ENCODE results near the gene FUZ. TPM values are rescaled to one million over a fixed set of nuclear protein-coding genes. Genes with fewer than 3 reads are reported as not detected.

The FUZ gene
- total RNA-seq, 1 experiment from 2014 or later, result 19.0 TPM

GRCh38 chr19:49861107-49861506 is 48.0 kb upstream of the FUZ start:
- Mint-ChIP-seq H3K36me3 (ENCODE audit: insufficient read depth, unreplicated experiment) (peaks cover 82% of the 10 kb centered on the region), H3K4me1 (ENCODE audit: insufficient read depth, unreplicated experiment) (no peaks in the 10 kb centered on the region), H3K9me3 (ENCODE audit: unreplicated experiment) (no peaks in the 10 kb centered on the region), H3K27ac (ENCODE audit: low read depth, unreplicated experiment) (no peak overlapping the region), H3K4me3 (ENCODE audit: unreplicated experiment) (no peak overlapping the region), H3K27me3 (ENCODE audit: insufficient read depth, unreplicated experiment) (no peaks in the 10 kb centered on the region)
- BruUV-seq (replicated peaks), result no TSS peak
- CTCF ChIA-PET, result no interaction called here
- POLR2A ChIA-PET, result interaction anchor here (1.3 kb wide), 1 partner anchor 9 kb away, joined by 4 read pairs; no protein-coding TSS in a partner anchor
- no peak for TF ChIP-seq CTCF (IDR thresholded peaks at IDR 0.05; ENCODE audit: unreplicated experiment)
- intact Hi-C loops (cut with micrococcal nuclease), result no loop called here
- DNase-seq (ENCODE audit: unreplicated experiment), result no peak

GRCh38 chr19:49860336-49861102 is 47.4 kb upstream of the FUZ start:
- peaks cover 82% of the 10 kb centered on the region for H3K36me3 Mint-ChIP-seq (ENCODE audit: insufficient read depth, unreplicated experiment)
- no peak overlapping the region for H3K4me3 Mint-ChIP-seq (ENCODE audit: unreplicated experiment)
- H3K9me3 Mint-ChIP-seq (ENCODE audit: unreplicated experiment), result no peaks in the 10 kb centered on the region
- TF ChIP-seq CTCF (IDR thresholded peaks at IDR 0.05; ENCODE audit: unreplicated experiment), result no peak
- no peak overlapping the region for H3K27ac Mint-ChIP-seq (ENCODE audit: low read depth, unreplicated experiment)
- BruUV-seq (replicated peaks), result TSS peak; percentile 33
- no peaks in the 10 kb centered on the region for H3K4me1 Mint-ChIP-seq (ENCODE audit: insufficient read depth, unreplicated experiment)
- POLR2A ChIA-PET, result interaction anchor here (1.3 kb wide), 1 partner anchor 9 kb away, joined by 4 read pairs; no protein-coding TSS in a partner anchor
- DNase-seq (ENCODE audit: unreplicated experiment), result no peak
- no peaks in the 10 kb centered on the region for H3K27me3 Mint-ChIP-seq (ENCODE audit: insufficient read depth, unreplicated experiment)
- CTCF ChIA-PET, result no interaction called here
- intact Hi-C loops (cut with micrococcal nuclease), result no loop called here

DNA sequence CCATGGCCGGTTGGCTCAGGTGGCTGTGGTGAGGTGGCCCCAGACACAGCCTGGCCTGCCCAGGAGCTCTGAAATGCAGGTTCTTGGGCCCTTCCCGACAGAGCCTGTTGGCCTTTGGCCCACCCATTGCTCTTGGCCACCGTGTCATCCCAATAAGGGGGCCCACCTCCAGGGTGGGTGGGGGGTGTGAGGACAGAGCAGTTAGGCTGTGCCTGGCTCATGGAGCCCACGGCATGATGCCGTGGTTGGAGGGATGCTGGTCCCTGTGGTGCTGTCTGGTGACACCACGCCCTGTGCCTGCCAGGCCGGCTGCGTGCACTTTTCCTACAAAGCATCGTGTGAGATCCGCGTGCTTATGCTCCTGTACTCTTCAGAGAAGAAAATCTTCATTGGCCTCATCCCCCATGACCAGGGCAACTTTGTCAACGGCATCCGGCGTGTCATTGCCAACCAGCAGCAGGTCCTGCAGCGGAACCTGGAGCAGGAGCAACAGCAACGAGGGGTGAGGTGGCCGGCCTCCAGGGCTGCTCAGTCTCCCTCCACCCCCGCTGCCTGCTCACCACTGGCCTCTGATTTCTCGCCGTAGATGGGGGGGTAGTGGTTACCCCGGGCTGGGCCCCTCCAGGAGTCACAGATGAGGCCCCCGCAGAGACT is 46.7 kb upstream of the FUZ start:
- Mint-ChIP-seq H3K27me3 (ENCODE audit: insufficient read depth, unreplicated experiment) (no peaks in the 10 kb centered on the region), H3K36me3 (ENCODE audit: insufficient read depth, unreplicated experiment) (peaks cover 79% of the 10 kb centered on the region), H3K4me1 (ENCODE audit: insufficient read depth, unreplicated experiment) (no peaks in the 10 kb centered on the region), H3K9me3 (ENCODE audit: unreplicated experiment) (no peaks in the 10 kb centered on the region), H3K27ac (ENCODE audit: low read depth, unreplicated experiment) (no peak overlapping the region), H3K4me3 (ENCODE audit: unreplicated experiment) (no peak overlapping the region)
- ChIA-PET CTCF (no interaction called here), POLR2A (interaction anchor here (1.2 to 1.3 kb wide), 3 partner anchors 8 to 10 kb away, joined by 3 to 11 read pairs (median 4); partner anchors contain the start of gene PTOV1)
- no peak for DNase-seq (ENCODE audit: unreplicated experiment)
- no peak for TF ChIP-seq CTCF (IDR thresholded peaks at IDR 0.05; ENCODE audit: unreplicated experiment)
- no TSS peak for BruUV-seq (replicated peaks)
- intact Hi-C loops (cut with micrococcal nuclease), result loop anchor here (10.0 kb wide), 1 partner anchor 185 kb away; the partner anchor contains the start of gene PRMT1

All from MCF 10A (cell line).